ENCODE data around the gene CREG2.
A peak's percentile ranks its signal among the peaks of the same experiment; 100 is the strongest.

Gene CREG2

DNA sequence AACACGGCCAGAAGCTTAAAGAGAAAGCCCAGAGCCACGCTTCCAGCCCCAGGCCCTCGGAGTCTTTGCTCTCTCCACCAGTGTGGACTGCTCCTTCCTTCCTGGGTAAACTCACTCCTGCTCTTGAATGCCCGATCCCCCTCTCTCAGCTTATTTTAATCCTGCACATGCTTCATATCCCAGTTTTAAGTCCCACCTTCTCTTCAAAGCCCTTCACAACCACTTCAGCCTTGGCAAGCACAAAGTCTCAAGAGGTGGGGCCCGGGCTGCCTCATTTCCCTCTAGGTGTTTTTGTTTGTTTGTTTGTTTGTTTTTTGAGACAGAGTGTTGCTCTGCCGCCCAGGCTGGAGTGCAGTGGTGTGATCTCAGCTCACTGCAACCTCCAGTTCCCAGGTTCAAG is 21.6 kb upstream of the CREG2 start:
- no peak for DNase-seq

DNA sequence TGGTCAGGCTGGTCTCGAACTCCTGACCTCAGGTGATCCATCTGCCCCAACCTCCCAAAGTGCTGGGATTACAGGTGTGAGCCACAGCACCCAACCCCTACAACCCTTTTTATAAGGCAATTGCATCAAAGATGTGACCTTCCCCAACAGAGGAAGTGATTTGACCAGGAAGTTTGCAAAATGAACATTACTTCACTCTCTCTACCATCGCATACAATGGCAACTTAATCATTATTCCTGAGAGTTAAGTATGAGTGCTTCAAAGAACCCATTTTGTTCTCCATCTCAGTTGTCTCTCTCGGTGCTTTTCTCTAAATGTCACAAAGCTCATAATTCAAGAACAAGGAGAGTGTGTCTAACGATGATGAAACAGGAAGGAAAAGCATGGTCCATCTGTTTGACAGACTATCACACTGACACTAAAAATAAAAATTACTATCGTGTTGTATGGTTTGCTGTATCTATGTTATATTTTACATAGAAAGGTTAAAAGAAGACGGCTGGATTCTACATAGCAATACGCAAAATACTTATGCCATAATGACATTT is 18.1 kb upstream of the CREG2 start:
- DNase-seq: no peak

GRCh38 chr2:101403745-101404144 is 16.4 kb upstream of the CREG2 start:
- no peak for DNase-seq

- DNase-seq: no peak
Observed at GRCh38 chr2:101402630-101403029, 15.3 kb upstream of the CREG2 start.

- DNase-seq: no peak
Observed at GRCh38 chr2:101401906-101402305, 14.6 kb upstream of the CREG2 start.

GRCh38 chr2:101401326-101401665 is 14.0 kb upstream of the CREG2 start:
- no peak for DNase-seq

DNA sequence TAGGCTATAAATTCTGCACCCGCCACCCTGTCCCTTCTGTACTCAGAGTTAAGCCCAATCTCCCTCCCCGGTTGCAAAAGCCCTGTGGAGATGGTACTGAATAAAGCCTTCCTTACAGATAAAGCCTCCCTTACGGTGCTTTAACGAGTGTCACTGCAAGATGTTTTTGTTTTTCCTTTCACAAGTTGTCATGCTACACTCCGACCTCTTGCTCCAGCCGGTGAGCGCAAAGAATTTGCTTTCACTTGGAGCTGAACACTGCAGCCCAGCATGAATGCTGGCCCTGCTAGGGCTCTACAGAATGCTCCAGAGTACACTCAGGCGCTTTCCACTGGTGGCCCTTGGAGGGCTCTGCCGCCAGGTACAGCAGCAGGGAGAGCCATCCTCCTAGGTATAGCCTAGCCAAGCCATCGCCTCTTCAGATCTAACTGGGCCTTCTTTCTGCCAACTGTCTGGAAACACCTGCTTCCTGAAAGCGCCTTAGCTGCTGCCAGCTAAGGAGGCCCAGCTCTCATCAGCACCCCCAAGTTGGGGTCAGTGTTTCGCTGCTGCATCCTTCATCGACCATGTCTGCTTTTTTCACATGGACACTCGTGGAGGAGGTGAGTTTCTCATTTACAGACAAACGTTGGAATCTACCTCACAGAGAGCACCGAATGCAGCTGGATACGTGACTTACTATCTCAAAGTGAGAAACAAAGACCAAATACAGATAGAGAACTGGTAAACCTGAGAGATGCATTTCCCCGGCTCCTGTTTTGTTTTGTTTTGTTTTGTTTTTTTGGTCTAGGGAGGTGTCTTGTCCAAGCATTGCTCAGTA is 13.4 kb upstream of the CREG2 start:
- DNase-seq: no peak

GRCh38 chr2:101400048-101400447 is 12.7 kb upstream of the CREG2 start:
- DNase-seq: peak; percentile 15

GRCh38 chr2:101399021-101399799 is 11.9 kb upstream of the CREG2 start:
- DNase-seq: no peak

- peak; percentile 80 for DNase-seq
Observed at GRCh38 chr2:101398116-101398821, 11.0 kb upstream of the CREG2 start.

GRCh38 chr2:101396316-101396717 is 9.0 kb upstream of the CREG2 start:
- DNase-seq: peak; percentile 96

GRCh38 chr2:101395545-101396315 is 8.4 kb upstream of the CREG2 start:
- peak; percentile 39 for DNase-seq

DNA sequence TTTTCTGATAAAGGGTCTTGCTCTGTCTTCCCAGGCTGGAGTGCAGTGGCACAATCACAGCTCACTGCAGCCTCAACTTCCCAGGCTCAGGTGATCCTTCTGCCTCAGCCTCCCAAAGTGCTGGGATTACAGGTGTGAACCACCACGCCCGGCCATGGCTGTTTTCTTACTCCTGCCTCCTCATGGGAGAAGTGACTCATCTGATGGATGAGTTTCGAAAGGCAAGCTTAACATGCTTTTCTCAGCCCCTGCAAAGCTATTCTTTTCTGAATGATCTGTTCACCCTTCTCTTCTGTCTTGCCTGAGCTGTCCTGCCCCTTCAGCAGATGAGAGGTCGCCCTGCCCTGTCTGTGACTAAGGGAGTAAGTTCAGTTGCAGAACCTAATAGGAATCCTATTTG is 929 bp upstream of the CREG2 start:
- peak; percentile 64 for DNase-seq

GRCh38 chr2:101386599-101387150 is 628 bp downstream of the CREG2 start:
- DNase-seq: no peak

- DNase-seq: no peak
Observed at GRCh38 chr2:101383016-101383541, 4.2 kb downstream of the CREG2 start.

DNA sequence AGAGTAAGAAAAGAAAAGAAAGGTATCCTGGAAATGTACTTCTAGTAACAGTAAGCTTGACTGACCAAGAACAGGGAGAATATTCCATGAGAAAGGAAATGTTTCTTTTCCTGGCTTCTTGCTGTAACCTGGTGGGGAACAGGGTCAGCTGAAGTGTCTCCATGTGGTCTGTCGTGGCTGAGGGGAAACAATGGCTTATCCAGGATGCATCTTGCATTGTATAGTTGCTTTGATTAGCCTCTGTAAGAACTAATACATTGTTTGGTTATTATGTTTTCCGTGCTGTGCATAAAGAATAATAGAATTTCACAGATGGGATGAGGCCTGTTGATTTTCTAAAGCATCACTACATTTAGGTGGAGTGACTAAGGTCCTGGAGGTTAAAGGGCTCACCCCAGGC is 4.9 kb downstream of the CREG2 start:
- no peak for DNase-seq

DNA sequence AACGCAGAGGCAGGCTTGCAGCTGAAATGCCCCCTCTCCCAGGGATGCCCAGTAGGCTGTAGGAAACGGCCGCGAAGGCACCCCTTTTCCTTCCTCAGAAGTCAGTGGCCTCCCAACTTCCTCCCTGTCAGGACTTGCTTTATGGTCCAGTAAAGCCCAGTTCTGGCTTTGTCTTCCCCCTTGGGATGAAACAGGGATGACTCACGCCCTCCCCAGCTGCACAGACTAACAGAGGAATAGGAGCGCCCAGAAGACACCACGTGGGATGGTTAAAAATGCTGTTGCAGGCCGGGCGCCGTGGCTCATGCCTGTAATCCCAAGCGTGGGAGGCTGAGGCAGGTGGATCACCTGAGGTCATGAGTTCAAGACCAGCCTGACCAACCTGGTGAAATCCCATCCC is 6.9 kb downstream of the CREG2 start:
- DNase-seq: peak; percentile 47

DNA sequence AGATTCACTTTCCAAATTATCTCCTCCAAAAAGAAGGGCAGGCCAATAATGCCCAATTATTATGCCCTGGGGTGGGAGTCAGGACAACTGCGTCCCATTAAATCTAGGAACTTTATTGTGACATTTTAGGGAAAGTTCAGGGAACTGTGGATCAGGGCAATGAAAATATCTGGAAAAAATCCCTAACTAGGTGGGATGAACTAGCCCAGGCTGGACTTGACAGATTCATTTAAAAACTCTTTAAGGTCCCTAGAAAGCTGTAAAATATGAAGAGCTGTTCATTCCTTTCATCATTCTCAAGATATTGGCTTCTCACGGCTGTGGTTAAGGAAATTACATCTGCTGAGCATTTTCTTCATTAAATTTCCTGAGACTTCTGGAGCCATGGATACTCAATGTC is 8.2 kb downstream of the CREG2 start:
- no peak for DNase-seq

DNA sequence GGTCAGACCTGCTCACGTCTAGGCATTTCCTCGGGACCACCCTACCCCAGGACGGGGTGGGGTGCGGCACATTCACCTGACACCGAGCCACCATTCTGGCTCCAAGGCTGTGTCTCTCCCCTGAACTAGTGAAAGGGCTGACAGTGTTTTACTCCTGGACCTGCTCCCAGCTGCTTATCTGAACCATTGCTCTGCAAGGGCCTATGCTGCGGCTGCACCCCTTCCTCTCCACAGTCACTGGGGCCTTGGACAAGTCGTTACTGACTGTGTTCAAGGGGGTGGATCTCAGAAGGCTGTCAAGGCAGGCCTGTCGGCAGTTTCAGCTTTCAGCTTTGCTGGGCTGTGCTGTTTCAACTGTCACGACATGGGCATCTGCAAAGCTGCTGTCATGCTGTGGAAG is 11.7 kb downstream of the CREG2 start:
- no peak for DNase-seq

DNA sequence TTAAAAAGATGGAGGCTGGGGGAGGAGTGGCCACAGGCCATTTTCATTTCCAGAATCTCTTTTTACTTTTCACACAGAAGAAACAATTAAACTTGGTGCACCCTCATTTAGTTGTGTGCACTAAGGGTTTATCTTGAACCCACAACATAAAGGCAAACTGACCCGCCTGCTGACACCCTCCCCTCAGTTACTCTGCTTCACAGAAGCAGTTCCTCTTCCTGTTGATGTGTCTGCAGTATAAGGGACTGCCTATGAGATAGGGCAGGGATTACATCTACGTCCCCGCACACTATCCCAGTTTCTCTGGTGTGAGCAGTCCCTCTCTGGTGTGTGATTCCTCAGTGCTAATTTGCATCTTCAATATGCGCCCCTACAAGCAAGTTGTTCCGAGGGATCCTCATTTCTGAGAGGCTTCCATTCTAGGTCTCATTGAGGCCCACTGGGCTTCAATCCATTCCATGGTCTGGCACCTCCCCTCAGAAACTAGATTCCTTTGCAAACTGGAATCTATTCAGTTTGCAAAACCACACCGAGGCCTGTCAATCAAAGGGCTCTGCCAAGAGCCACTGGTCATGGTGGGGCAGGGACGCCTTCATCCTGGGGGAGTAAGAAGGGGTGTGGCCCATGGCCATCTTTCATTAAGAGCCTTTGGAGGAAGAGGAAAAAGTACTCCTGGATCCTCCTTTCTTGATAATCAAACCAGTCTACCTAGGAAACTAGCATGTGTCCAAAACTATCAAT is 12.3 kb downstream of the CREG2 start:
- no peak for DNase-seq

- DNase-seq: no peak
Observed at GRCh38 chr2:101372792-101373191, 14.5 kb downstream of the CREG2 start.
